Cardiac muscle cell (in vitro differentiated cells and primary cell): ENCODE results near the gene IPO11. TPM values are rescaled to one million over a fixed set of nuclear protein-coding genes. Genes with fewer than 3 reads are reported as not detected.

Experiments used
- DNase-seq, 2 donors: peaks; one replicate each; pipeline versions ENCODE4 v3.0.0 to v3.0.0-alpha.2; 2010 to 2017; ENCODE audit warnings: low read depth in 1 of 2, low spot score in 1 of 2
- H3K27ac ChIP-seq: fragments of 200-600 bp; sonication (generic); 2 replicates; pipeline ENCODE4 v1.5.1; 2016
- H3K27me3 ChIP-seq: fragments of 200-600 bp; sonication (generic); 2 replicates; pipeline ENCODE4 v1.6.0; 2016; ENCODE audit warnings: control low read depth
- H3K36me3 ChIP-seq: fragments of 200-600 bp; sonication (generic); 2 replicates; pipeline ENCODE4 v1.5.1; 2016; ENCODE audit warnings: control low read depth
- H3K4me1 ChIP-seq: fragments of 200-600 bp; sonication (generic); 2 replicates; pipeline ENCODE4 v1.8.1; 2017; ENCODE audit warnings: low read depth, mild to moderate bottlenecking, mixed run types
- H3K4me3 ChIP-seq: fragments of 200-600 bp; sonication (generic); 2 replicates; pipeline ENCODE4 v1.5.1; 2016; ENCODE audit warnings: mild to moderate bottlenecking
- H3K9me3 ChIP-seq: fragments of 200-600 bp; sonication (generic); 2 replicates; pipeline ENCODE4 v1.5.1; 2017; ENCODE audit warnings: low read depth, mild to moderate bottlenecking, control low read depth
- CTCF ChIP-seq: IDR thresholded peaks from 2 replicates; pipeline ENCODE4 v1.5.1; 2012; ENCODE audit warnings: low read depth, mild to moderate bottlenecking, low read length
- polyA plus RNA-seq: library from polyadenylated mRNA; unstranded; fragments of >200 nt; fragmentation: Nextera tagmentation; extraction: Ambion mirVana; gene quantifications from 2 replicates; pipeline ENCODE4 v1.2.1, GENCODE V29; 2016
- total RNA-seq: library from RNA; depleted of rRNA; stranded (reverse); fragments of >200 nt; gene quantifications from 2 replicates; pipeline ENCODE4 v1.2.3, GENCODE V29; 2016

IPO11 gene
- total and polyA plus RNA-seq, 2 experiments from 2014 or later: 11.6 to 17.9 TPM

DNA sequence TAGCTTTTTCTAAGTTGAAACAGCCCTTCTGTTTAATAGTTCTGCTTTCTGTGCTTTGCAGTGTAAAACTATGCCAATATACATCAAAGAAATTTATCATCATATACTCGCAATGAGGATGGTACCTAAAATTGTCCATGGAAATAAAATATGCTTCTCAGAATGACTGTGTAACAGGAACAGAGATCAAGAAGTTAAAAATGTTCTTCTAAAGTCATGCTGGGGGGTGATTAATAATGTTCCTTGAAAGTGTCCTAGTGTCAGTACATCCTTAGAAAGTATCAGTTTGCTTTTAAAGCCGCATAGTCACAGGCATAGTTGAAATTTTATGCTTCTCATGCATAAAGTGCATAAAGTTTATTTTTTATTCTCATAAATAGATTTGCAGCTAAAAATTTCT, 162.0 kb downstream of the IPO11 start:
- H3K9me3 ChIP-seq: no peaks in the 10 kb centered on the region
- no peak for TF ChIP-seq CTCF
- H3K36me3 ChIP-seq: no peaks in the 10 kb centered on the region
- H3K4me1 ChIP-seq: no peaks in the 10 kb centered on the region
- no peak for DNase-seq
- no peak overlapping the region for H3K4me3 ChIP-seq
- no peaks in the 10 kb centered on the region for H3K27me3 ChIP-seq
- no peak overlapping the region for H3K27ac ChIP-seq

DNA sequence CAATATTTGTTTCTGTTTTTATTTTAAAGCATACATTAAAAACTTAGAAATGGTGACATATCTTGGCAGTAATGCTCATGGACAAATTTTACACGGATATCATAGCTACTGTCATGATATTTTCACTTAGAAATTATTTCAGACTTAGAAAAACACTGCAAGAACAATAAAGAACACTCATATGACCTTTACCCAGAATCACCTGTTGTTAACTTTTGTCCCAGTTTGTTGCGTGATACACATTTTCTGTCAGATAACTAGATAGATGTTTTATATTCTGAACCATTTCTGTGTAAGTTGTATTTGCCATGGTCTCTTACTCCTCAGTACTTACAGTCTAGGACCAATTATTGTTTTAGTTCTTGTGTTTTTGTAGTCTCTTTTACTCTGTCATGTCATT, 162.5 kb downstream of the IPO11 start:
- Histone ChIP-seq H3K4me3 (no peak overlapping the region), H3K27me3 (no peaks in the 10 kb centered on the region), H3K36me3 (no peaks in the 10 kb centered on the region), H3K4me1 (no peaks in the 10 kb centered on the region), H3K9me3 (no peaks in the 10 kb centered on the region), H3K27ac (no peak overlapping the region)
- DNase-seq: no peak
- no peak for TF ChIP-seq CTCF

DNA sequence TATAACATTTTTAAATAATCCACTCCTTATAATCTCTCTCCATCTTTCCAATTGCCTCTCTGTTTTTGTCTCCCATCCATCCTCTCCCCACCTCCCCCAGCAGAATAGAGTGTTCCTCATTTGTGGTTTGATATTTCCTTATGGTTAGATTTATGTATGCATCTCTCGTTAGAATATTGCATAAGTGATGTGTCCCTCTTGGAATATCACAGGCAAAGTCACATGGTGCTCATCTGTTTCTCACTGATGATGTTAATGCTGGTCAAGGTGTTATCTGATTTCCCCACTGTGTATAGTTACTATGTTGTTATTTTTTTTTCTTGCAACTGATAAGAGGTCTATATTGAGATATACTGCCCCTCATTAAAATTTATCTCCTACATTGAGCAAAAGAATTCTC, 162.9 kb downstream of the IPO11 start:
- Histone ChIP-seq H3K9me3 (no peaks in the 10 kb centered on the region), H3K4me3 (no peak overlapping the region), H3K27me3 (no peaks in the 10 kb centered on the region), H3K4me1 (no peaks in the 10 kb centered on the region), H3K27ac (no peak overlapping the region), H3K36me3 (no peaks in the 10 kb centered on the region)
- DNase-seq: no peak
- TF ChIP-seq CTCF: no peak

DNA sequence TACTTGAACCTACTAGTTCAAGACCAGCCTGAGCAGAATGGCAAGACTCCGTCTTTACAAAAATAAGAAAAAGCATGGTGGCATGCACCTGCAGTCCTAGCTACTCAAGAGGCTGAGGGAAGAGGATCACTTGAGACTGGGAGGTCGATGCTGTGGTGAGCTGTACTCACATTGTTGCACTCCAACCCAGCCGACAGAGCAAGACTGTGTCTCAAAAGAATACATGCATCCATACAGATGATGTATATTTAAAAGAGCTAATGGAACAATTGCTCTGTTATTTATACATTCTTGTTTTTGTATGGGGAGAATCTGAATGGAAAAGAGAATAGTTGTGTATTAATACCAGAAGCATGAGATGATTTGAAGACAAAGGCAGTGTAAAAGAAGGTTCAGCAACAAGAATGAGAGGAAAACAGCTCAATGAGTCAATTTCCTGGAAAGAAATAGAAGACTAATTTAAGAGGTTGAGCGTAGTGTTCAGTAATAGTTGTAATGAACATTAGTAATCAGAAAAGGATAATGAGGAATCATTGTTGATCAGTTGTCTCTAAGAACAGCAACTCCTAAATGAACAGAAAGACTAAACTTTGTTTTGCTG, 164.1 kb downstream of the IPO11 start:
- H3K4me1 ChIP-seq: no peaks in the 10 kb centered on the region

DNA sequence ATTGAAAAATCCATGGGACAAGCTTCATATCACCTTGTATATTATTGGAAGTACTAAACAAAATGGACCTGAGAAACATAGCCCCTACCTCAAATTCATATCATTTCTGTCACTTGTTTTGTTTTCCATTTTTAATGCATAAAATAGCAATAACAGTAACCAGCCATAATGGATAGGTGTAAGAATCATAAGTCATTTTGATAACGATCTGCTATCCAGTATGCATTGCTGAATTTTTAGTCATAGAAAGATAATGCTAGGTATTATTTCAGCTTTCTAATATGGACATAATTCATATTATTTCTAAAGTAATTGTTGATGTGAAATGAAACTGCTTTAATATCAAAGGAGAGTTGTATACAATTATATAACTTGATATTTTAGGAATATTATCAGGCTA, 164.9 kb downstream of the IPO11 start:
- H3K9me3 ChIP-seq: no peaks in the 10 kb centered on the region
- H3K27ac ChIP-seq: no peak overlapping the region
- TF ChIP-seq CTCF: no peak
- no peaks in the 10 kb centered on the region for H3K4me1 ChIP-seq
- H3K4me3 ChIP-seq: no peak overlapping the region
- H3K36me3 ChIP-seq: no peaks in the 10 kb centered on the region
- DNase-seq: no peak
- H3K27me3 ChIP-seq: no peaks in the 10 kb centered on the region

More for the DNA sequence above, 164.1 kb downstream of the IPO11 start:
- H3K27ac ChIP-seq: no peak overlapping the region
- no peaks in the 10 kb centered on the region for H3K9me3 ChIP-seq
- H3K4me3 ChIP-seq: no peak overlapping the region
- TF ChIP-seq CTCF: no peak
- H3K36me3 ChIP-seq: no peaks in the 10 kb centered on the region
- no peak for DNase-seq
- no peaks in the 10 kb centered on the region for H3K27me3 ChIP-seq
